ENCODE measurements around the gene TMEM8B. TPM values are rescaled to one million over a fixed set of nuclear protein-coding genes. Genes with fewer than 3 reads are reported as not detected.

TMEM8B gene
- total and polyA plus RNA-seq, 10 of the 15 experiments (the other 5 are each of a cell fraction or from before 2014, with no cell fraction given), result 0.19 to 7.6 (median 2.5) TPM

DNA sequence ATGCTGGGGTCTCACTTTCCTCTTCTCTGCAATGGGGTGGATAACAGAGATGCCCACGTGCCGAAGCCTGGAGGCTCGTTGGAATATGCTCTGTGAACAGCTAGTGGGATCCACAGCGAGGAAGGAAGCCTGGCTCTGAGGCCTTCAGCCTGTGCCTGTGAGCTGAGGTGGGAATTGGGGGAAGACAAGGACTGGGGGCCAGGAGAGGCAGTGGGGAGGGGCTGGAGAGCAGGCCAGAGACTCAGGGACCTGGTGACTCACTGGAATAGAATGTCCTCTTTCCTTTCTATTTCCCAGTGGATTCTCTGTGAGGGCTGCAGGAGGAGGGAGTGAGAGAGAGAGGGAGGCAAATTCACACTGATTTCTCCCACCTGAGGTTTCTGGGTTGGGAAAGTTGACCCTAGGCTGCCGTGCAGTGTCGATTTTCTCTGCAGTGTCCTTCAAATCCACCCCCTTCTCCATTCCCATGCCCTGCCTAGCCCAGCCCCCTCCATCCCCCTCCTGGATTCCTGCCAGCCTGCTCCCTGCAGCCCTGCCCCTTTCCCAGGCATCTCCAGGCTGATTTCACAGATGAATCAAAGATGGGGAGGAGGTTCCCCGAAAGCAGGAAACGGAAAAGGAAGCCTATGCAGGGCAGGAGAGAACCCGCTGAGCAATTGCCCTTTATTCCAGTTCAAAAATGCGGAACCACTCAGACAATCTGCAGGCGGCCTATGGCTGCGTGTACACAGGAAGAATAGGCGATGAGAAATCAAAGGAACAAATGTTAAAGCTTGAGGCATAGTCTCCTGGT is 78.9 kb downstream of the TMEM8B start:
- ChIA-PET POLR2A (no interaction called here), SMC1A (ENCODE audit: uncharacterized antibody, unreplicated experiment) (no interaction called here), RAD21 (ENCODE audit: unreplicated experiment) (no interaction called here), CTCF (interaction anchor here (1.1 kb wide), 1 partner anchor 81 kb away, joined by 4 read pairs; no protein-coding TSS in a partner anchor)
- no peaks in the 10 kb centered on the region for H4K20me1 ChIP-seq (ENCODE audit: control insufficient read depth, insufficient read depth)
- no peak overlapping the region for H3K9ac ChIP-seq (ENCODE audit: control insufficient read depth, insufficient read depth, low read length)
- H3K4me2 ChIP-seq (ENCODE audit: control insufficient read depth, insufficient read depth), result no peak overlapping the region
- H3K4me3 ChIP-seq, result no peak overlapping the region
- H3K79me2 ChIP-seq (ENCODE audit: control insufficient read depth, insufficient read depth, low read length), result no peaks in the 10 kb centered on the region
- in situ Hi-C loops (cut with MboI) (no loop called here), intact Hi-C loops (cut with micrococcal nuclease; ENCODE audit: unreplicated experiment) (no loop called here)
- H2AFZ ChIP-seq (ENCODE audit: control insufficient read depth, low read depth, low read length), result no peak overlapping the region
- H3K4me1 ChIP-seq (ENCODE audit: control insufficient read depth, insufficient read depth, low read length), result no peaks in the 10 kb centered on the region
- peaks cover 0 to 1% of the 10 kb centered on the region in 2 experiments; a peak in 3 of 4 replicates for H3K27me3 ChIP-seq (replicated peaks in 1 of 2; ENCODE audit: control insufficient read depth in 2 of 2, insufficient read depth in 2 of 2, low read length in 1 of 2)
- no peak for TF ChIP-seq ZNF207 (IDR thresholded peaks at IDR 0.05; ENCODE audit: borderline replicate concordance)
- ATAC-seq (no peak), FAIRE-seq (no peak), DNase-seq (ENCODE audit: low read depth, low spot score) (no peak)
- no peaks in the 10 kb centered on the region for H3K36me3 ChIP-seq (ENCODE audit: control insufficient read depth in 2 of 2, insufficient read depth in 2 of 2, low read length in 1 of 2)
- BruUV-seq (replicated peaks), result no TSS peak
- 32% methylated on average over 13 of the region's 13 CpGs for WGBS (ENCODE audit: insufficient coverage, insufficient replicate concordance, low lambda C conversion rate, missing lambda C conversion rate)
- no peak overlapping the region for H3K27ac ChIP-seq (ENCODE audit: control insufficient read depth, insufficient read depth)
- no peaks in the 10 kb centered on the region for H3K9me3 ChIP-seq (replicated peaks; ENCODE audit: control insufficient read depth, insufficient read depth, low read length)

DNA sequence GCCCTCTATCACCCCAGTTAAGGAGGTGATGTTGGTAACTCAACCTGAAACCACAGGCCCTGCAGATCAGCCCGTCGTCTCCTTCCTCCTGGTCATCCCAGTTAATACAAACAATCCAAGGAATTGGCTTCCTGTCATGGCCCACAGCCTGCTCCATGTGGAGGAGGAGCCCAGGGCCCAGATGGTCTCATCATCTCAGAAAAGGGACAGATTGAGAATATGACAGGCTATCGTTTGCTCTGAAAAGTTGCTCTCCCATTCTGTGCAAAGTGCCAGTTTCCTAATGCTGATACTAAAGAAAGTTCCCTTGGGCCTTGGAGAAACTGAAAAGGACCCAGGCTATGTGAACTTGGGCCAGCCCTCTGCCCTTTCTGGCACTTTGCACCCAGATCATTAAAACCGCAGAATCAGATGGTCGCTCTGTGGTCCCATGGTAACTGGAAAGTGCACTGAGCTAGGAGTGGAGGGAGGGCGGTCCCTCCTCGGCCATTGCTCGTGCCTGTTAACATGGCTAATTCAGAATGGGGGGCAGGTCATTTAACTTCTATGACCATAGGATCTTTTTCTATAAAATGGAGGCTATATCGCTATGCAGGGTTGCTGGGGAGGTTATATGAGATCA is 79.6 kb downstream of the TMEM8B start:
- Histone ChIP-seq H3K4me3 (no peak overlapping the region), H2AFZ (ENCODE audit: control insufficient read depth, low read depth, low read length) (no peak overlapping the region), H3K9ac (ENCODE audit: control insufficient read depth, insufficient read depth, low read length) (no peak overlapping the region), H3K79me2 (ENCODE audit: control insufficient read depth, insufficient read depth, low read length) (no peaks in the 10 kb centered on the region), H3K9me3 (replicated peaks; ENCODE audit: control insufficient read depth, insufficient read depth, low read length) (no peaks in the 10 kb centered on the region), H3K27me3 (replicated peaks in 1 of 2; ENCODE audit: control insufficient read depth in 2 of 2, insufficient read depth in 2 of 2, low read length in 1 of 2) (peaks cover 0 to 1% of the 10 kb centered on the region in 2 experiments; a peak in 3 of 4 replicates), H3K27ac (ENCODE audit: control insufficient read depth, insufficient read depth) (no peak overlapping the region), H3K36me3 (ENCODE audit: control insufficient read depth in 2 of 2, insufficient read depth in 2 of 2, low read length in 1 of 2) (no peaks in the 10 kb centered on the region), H4K20me1 (ENCODE audit: control insufficient read depth, insufficient read depth) (no peaks in the 10 kb centered on the region), H3K4me2 (ENCODE audit: control insufficient read depth, insufficient read depth) (no peak overlapping the region), H3K4me1 (ENCODE audit: control insufficient read depth, insufficient read depth, low read length) (no peaks in the 10 kb centered on the region)
- in situ Hi-C loops (cut with MboI) (no loop called here), intact Hi-C loops (cut with micrococcal nuclease; ENCODE audit: unreplicated experiment) (no loop called here)
- POLR2A ChIA-PET, result no interaction called here
- RAD21 ChIA-PET (ENCODE audit: unreplicated experiment), result no interaction called here
- ATAC-seq (no peak), FAIRE-seq (no peak), DNase-seq (ENCODE audit: low read depth, low spot score) (no peak)
- no TSS peak for BruUV-seq (replicated peaks)
- WGBS (ENCODE audit: insufficient coverage, insufficient replicate concordance, low lambda C conversion rate, missing lambda C conversion rate), result 65% methylated on average over 9 of the region's 9 CpGs
- SMC1A ChIA-PET (ENCODE audit: uncharacterized antibody, unreplicated experiment), result no interaction called here
- CTCF ChIA-PET, result interaction anchor here (1.1 kb wide), 1 partner anchor 82 kb away, joined by 4 read pairs; no protein-coding TSS in a partner anchor
- TF ChIP-seq HDGF (IDR thresholded peaks at IDR 0.05) (no peak), BACH1 (IDR thresholded peaks at IDR 0.05; ENCODE audit: borderline replicate concordance) (no peak), EP300 (IDR thresholded peaks at IDR 0.05; ENCODE audit: borderline replicate concordance in 1 of 2, control insufficient read depth in 1 of 2, low read depth in 2 of 2, low read length in 2 of 2) (no peak), CEBPB (IDR thresholded peaks at IDR 0.05; ENCODE audit: borderline replicate concordance in 1 of 2, low read depth in 2 of 2, low read length in 2 of 2) (no peak), ZNF274 (IDR thresholded peaks at IDR 0.05; ENCODE audit: insufficient read depth, insufficient read length) (no peak), CREB1 (IDR thresholded peaks at IDR 0.05; ENCODE audit: low read depth) (no peak)
- TF ChIP-seq, protein P1, sequence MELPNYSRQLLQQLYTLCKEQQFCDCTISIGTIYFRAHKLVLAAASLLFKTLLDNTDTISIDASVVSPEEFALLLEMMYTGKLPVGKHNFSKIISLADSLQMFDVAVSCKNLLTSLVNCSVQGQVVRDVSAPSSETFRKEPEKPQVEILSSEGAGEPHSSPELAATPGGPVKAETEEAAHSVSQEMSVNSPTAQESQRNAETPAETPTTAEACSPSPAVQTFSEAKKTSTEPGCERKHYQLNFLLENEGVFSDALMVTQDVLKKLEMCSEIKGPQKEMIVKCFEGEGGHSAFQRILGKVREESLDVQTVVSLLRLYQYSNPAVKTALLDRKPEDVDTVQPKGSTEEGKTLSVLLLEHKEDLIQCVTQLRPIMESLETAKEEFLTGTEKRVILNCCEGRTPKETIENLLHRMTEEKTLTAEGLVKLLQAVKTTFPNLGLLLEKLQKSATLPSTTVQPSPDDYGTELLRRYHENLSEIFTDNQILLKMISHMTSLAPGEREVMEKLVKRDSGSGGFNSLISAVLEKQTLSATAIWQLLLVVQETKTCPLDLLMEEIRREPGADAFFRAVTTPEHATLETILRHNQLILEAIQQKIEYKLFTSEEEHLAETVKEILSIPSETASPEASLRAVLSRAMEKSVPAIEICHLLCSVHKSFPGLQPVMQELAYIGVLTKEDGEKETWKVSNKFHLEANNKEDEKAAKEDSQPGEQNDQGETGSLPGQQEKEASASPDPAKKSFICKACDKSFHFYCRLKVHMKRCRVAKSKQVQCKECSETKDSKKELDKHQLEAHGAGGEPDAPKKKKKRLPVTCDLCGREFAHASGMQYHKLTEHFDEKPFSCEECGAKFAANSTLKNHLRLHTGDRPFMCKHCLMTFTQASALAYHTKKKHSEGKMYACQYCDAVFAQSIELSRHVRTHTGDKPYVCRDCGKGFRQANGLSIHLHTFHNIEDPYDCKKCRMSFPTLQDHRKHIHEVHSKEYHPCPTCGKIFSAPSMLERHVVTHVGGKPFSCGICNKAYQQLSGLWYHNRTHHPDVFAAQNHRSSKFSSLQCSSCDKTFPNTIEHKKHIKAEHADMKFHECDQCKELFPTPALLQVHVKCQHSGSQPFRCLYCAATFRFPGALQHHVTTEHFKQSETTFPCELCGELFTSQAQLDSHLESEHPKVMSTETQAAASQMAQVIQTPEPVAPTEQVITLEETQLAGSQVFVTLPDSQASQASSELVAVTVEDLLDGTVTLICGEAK (IDR thresholded peaks at IDR 0.05; ENCODE audit: borderline replicate concordance), result no peak
- TF ChIP-seq, protein P2, sequence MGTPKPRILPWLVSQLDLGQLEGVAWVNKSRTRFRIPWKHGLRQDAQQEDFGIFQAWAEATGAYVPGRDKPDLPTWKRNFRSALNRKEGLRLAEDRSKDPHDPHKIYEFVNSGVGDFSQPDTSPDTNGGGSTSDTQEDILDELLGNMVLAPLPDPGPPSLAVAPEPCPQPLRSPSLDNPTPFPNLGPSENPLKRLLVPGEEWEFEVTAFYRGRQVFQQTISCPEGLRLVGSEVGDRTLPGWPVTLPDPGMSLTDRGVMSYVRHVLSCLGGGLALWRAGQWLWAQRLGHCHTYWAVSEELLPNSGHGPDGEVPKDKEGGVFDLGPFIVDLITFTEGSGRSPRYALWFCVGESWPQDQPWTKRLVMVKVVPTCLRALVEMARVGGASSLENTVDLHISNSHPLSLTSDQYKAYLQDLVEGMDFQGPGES (IDR thresholded peaks at IDR 0.05), result no peak

All from GM12878 (cell line).